Fibroblast of skin of right biceps (primary cell): ENCODE results near the gene ZNF391.
"Not testable (repeated sequence)": the region's sequence is repeated elsewhere in the genome, so short reads cannot be mapped to it uniquely, and the experiment has no call there.

Experiments used
- DNase-seq: peaks from one replicate; pipeline ENCODE4 v3.0.0-alpha.2; 2013

The ZNF391 gene

DNA sequence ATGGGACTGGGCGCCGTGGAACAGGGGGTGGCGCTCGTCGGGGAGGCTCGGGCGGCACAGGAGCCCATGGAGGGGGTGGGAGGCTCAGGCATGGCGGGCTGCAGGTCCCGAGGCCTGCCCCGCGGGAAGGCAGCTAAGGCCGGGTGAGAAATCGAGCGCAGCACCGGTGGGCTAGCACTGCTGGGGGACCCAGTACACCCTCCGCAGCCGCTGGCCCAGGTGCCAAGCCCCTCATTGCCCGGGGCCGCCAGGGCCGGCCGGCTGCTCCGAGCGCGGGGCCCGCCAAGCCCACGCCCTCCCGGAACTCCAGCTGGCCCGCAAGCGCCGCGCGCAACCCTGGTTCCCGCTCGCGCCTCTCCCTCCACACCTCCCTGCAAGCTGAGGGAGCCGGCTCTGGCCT is 36.3 kb downstream of the ZNF391 start:
- DNase-seq: not testable (repeated sequence)

GRCh38 chr6:27426045-27426620 is 37.6 kb downstream of the ZNF391 start:
- DNase-seq: no peak

- DNase-seq: no peak
These were observed 39.9 kb downstream of the ZNF391 start for GRCh38 chr6:27428502-27428901.

GRCh38 chr6:27428966-27429365 is 40.4 kb downstream of the ZNF391 start:
- DNase-seq: no peak

GRCh38 chr6:27433714-27434113 is 45.2 kb downstream of the ZNF391 start:
- no peak for DNase-seq

- DNase-seq: no peak
These were observed 50.8 kb downstream of the ZNF391 start for GRCh38 chr6:27439371-27439770.

DNA sequence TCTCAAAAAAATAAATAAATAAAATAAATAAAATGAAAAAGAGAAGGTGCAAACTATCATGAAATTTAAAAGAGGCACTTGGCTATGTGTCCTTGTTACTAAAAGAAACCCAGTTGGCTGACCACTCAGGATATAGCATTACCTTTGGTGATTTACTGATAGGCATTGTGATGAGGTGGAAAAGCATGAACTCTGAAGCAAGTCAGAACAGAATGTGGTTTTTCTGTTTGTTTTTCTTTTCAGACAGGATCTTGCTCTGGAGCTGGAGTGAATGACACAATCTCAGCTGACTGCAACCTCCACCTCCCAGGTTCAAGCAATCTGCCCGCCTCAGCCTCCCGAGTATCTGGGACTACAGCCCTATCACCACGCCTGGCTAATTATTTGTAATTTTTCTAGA is 52.4 kb downstream of the ZNF391 start:
- DNase-seq: no peak

- DNase-seq: no peak
These were observed 54.4 kb downstream of the ZNF391 start for GRCh38 chr6:27442932-27443331.

- no peak for DNase-seq
These were observed 59.9 kb downstream of the ZNF391 start for GRCh38 chr6:27448456-27448855.

GRCh38 chr6:27451660-27452390 is 63.3 kb downstream of the ZNF391 start:
- no peak for DNase-seq

DNA sequence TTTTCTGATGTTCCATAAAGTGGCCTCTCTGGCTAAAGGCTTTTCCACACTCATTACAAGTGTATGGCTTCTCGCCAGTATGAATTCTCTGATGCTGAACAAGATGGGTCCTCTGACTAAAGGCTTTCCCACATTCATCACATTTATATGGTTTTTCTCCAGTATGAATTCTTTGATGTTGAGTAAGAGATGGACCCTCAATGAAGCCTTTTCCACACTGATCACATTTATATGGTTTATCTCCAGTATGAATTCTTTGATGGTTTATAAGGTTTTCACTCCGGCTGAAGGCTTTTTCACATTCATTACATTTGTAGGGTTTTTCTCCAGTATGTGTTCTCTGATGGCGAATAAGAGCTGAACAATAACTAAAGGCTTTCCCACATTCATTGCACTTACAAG is 63.9 kb downstream of the ZNF391 start:
- peak; percentile 9 for DNase-seq
